Endothelial cell of umbilical vein (primary cell): ENCODE results near the gene USPL1. TPM values are rescaled to one million over a fixed set of nuclear protein-coding genes. Genes with fewer than 3 reads are reported as not detected.

ENCODE experiments used
- BruUV-seq: library from RNA; stranded (reverse); fragments of 400-500 nt; replicated peaks from 2 replicates; lab custom pipeline; 2021; lab: Mats Ljungman, UMichigan
- CTCF ChIA-PET: fragments of 300-600, 350-600 bp; sonication (Branson Sonifier 250); formaldehyde crosslinking; loops from one replicate; lab custom pipeline; 2021; ENCODE audit warnings: antibody characterized with exemption, inconsistent platforms; lab: Charles Lee
- POLR2A ChIA-PET: fragments of 300-600, 350-600 bp; sonication (Branson Sonifier 250); formaldehyde crosslinking; loops from one replicate; lab custom pipeline; 2021; ENCODE audit warnings: antibody characterized with exemption, inconsistent platforms; lab: Charles Lee
- DNase-seq: peaks from one replicate; pipeline ENCODE4 v3.0.0-alpha.2; 2011; ENCODE audit warnings: low read depth, low spot score
- FAIRE-seq: peaks from 2 replicates; lab custom pipeline; 2011; peaks lifted over from hg19 to GRCh38; lab: Jason Lieb, UNC
- H2AFZ ChIP-seq: 2 replicates; pipeline ENCODE4 v1.6.0; 2012; ENCODE audit warnings: low read depth, low read length, control low read depth, inconsistent platforms
- H3K27ac ChIP-seq: 2 replicates; pipeline ENCODE4 v1.5.1; 2011; ENCODE audit warnings: low read depth, mild to moderate bottlenecking, control low read depth, low read length, moderate library complexity; ENCODE audit not compliant: insufficient read depth
- H3K27me3 ChIP-seq, 2 experiments: 2 replicates each; pipeline versions ENCODE4 v1.6.0 to v1.6.1; 2011; ENCODE audit warnings: low read length in 2 of 2, mixed read lengths in 1 of 2; ENCODE audit not compliant: control insufficient read depth in 2 of 2, insufficient read depth in 2 of 2
- H3K36me3 ChIP-seq, 2 experiments: 2 replicates in 1 of 2; 3 replicates in 1 of 2; pipeline ENCODE4 v1.5.1; 2011; ENCODE audit warnings: low read length in 2 of 2, mild to moderate bottlenecking in 1 of 2, moderate library complexity in 1 of 2; ENCODE audit not compliant: control insufficient read depth in 2 of 2, insufficient read depth in 2 of 2; ENCODE audit errors: extremely low read depth in 1 of 2
- H3K4me1 ChIP-seq: 3 replicates; pipeline ENCODE4 v1.5.1; 2011; ENCODE audit warnings: mild to moderate bottlenecking, low read length; ENCODE audit not compliant: control insufficient read depth, insufficient read depth; ENCODE audit errors: extremely low read depth
- H3K4me2 ChIP-seq: 2 replicates; pipeline ENCODE4 v1.6.1; 2011; ENCODE audit warnings: low read length, control low read depth, mixed read lengths; ENCODE audit not compliant: insufficient read depth
- H3K4me3 ChIP-seq, 3 experiments: fragments of 200-600 bp in 1 of 3; sonication (generic), shearing (Covaris generic) in 1 of 3; replicated peaks in 1 of 3; 2 replicates each; pipeline ENCODE4 v1.5.1; 2011 to 2016; ENCODE audit warnings: control low read depth in 3 of 3, low read length in 3 of 3, mild to moderate bottlenecking in 2 of 3, inconsistent platforms in 1 of 3, low read depth in 1 of 3, moderate library complexity in 1 of 3; ENCODE audit not compliant: insufficient read depth in 1 of 3
- H3K79me2 ChIP-seq: 2 replicates; pipeline ENCODE4 v1.6.0; 2012; ENCODE audit warnings: low read length, inconsistent platforms; ENCODE audit not compliant: control insufficient read depth, insufficient read depth
- H3K9ac ChIP-seq: replicated peaks from 2 replicates; pipeline ENCODE3; 2011; ENCODE audit warnings: low read length, control low read depth; ENCODE audit not compliant: insufficient read depth; ENCODE audit errors: extremely low read depth
- H3K9me1 ChIP-seq: replicated peaks from 3 replicates; pipeline ENCODE4 v1.6.0; 2011; ENCODE audit warnings: mild to moderate bottlenecking, low read length; ENCODE audit not compliant: control insufficient read depth, insufficient read depth; ENCODE audit errors: extremely low read depth
- H3K9me3 ChIP-seq: replicated peaks from 2 replicates; pipeline ENCODE4 v1.5.1; 2012; ENCODE audit warnings: low read length, inconsistent platforms; ENCODE audit not compliant: control insufficient read depth, insufficient read depth
- H4K20me1 ChIP-seq: replicated peaks from 2 replicates; pipeline ENCODE3; 2011; ENCODE audit warnings: mild to moderate bottlenecking, low read length; ENCODE audit not compliant: control insufficient read depth, insufficient read depth; ENCODE audit errors: extremely low read depth
- CTCF ChIP-seq, 2 donors: IDR thresholded peaks; 1 replicate in 1 of 2; 2 replicates in 1 of 2; pipeline ENCODE4 v1.5.1; 2011; ENCODE audit warnings: low read length in 2 of 2, mild to moderate bottlenecking in 2 of 2, moderate library complexity in 2 of 2, control low read depth in 1 of 2, inconsistent platforms in 1 of 2, low read depth in 1 of 2; ENCODE audit not compliant: insufficient read depth in 1 of 2; ENCODE audit errors: extremely low read depth in 1 of 2
- EZH2 ChIP-seq: IDR thresholded peaks from 2 replicates; pipeline ENCODE4 v1.6.1; 2012; ENCODE audit warnings: borderline replicate concordance, low read depth, mild to moderate bottlenecking, moderate library complexity, low read length, inconsistent platforms; ENCODE audit not compliant: severe bottlenecking
- FOS ChIP-seq: IDR thresholded peaks from 2 replicates; pipeline ENCODE4 v1.6.1; 2011; ENCODE audit warnings: mild to moderate bottlenecking, low read length, moderate library complexity, borderline replicate concordance; ENCODE audit not compliant: insufficient read depth
- GATA2 ChIP-seq: IDR thresholded peaks from 2 replicates; pipeline ENCODE4 v1.7.0; 2011; ENCODE audit warnings: low read depth, mild to moderate bottlenecking, moderate library complexity, mixed read lengths, low read length; ENCODE audit not compliant: insufficient read length, insufficient read depth
- JUN ChIP-seq: IDR thresholded peaks from 2 replicates; pipeline ENCODE4 v1.6.1; 2011; ENCODE audit warnings: borderline replicate concordance, low read depth; ENCODE audit not compliant: insufficient read length, insufficient read depth
- MAX ChIP-seq: IDR thresholded peaks from 2 replicates; pipeline ENCODE4 v1.6.1; 2011; ENCODE audit not compliant: insufficient read depth, insufficient read length
- MYC ChIP-seq: IDR thresholded peaks from one replicate; pipeline ENCODE4 v1.6.1; 2011; ENCODE audit warnings: mild to moderate bottlenecking, low read depth, low read length
- POLR2A ChIP-seq: IDR thresholded peaks from 2 replicates; pipeline ENCODE4 v1.6.1; 2012; ENCODE audit warnings: low read depth, mild to moderate bottlenecking, control low read depth, low read length
- POLR2AphosphoS5 ChIP-seq: IDR thresholded peaks from 2 replicates; pipeline ENCODE4 v1.6.1; 2012; ENCODE audit warnings: low read depth, mild to moderate bottlenecking, control low read depth, low read length, moderate library complexity; ENCODE audit not compliant: insufficient read depth
- dilution Hi-C: fragments of 300-500 bp; cut with MboI; formaldehyde crosslinking; loops from one replicate; pipeline ENCODE4 v1.15.0; 2019; ENCODE audit warnings: low sequenced_read_pairs; ENCODE audit not compliant: extremely low pct_ligation_motif_present
- intact Hi-C: fragments of 100-400 bp; cut with micrococcal nuclease; formaldehyde crosslinking; loops from one replicate; pipeline ENCODE4 v1.10.0; 2022
- polyA plus RNA-seq, 4 experiments: library from polyadenylated mRNA; depleted of rRNA in 3 of 4; stranded (reverse) in 3 of 4; unstranded in 1 of 4; fragments of >200 nt; gene quantifications; 2 replicates each; pipeline versions ENCODE4 v1.2.1 to v1.2.3, GENCODE V29; 2011 to 2012; ENCODE audit warnings: missing spikeins in 1 of 4
- total RNA-seq: library from RNA; stranded (reverse); gene quantifications from 2 replicates; pipeline ENCODE4 v1.2.3, GENCODE V29; 2021

USPL1 gene
- total and polyA plus RNA-seq, 2 donors (not counting 3 experiments of a cell fraction or from before 2014, with no cell fraction given) = 14.6 to 21.0 TPM

- DNase-seq = no peak
- Histone ChIP-seq H3K4me1 (no peaks in the 10 kb centered on the region), H2AFZ (no peak overlapping the region), H3K36me3 (peaks cover 10 to 12% of the 10 kb centered on the region in 2 experiments), H3K9ac (no peak overlapping the region), H3K27me3 (no peaks in the 10 kb centered on the region), H3K9me3 (no peaks in the 10 kb centered on the region), H4K20me1 (peaks cover 2% of the 10 kb centered on the region), H3K9me1 (no peaks in the 10 kb centered on the region), H3K27ac (no peak overlapping the region), H3K4me2 (no peak overlapping the region), H3K79me2 (peaks cover 66% of the 10 kb centered on the region), H3K4me3 (no peak overlapping the region)
- no peak for TF ChIP-seq JUN
- no peak for TF ChIP-seq POLR2AphosphoS5
- TF ChIP-seq MYC = no peak
- TF ChIP-seq FOS = no peak
- TF ChIP-seq MAX = no peak
- no peak for TF ChIP-seq EZH2
- TF ChIP-seq GATA2 = no peak
- TF ChIP-seq POLR2A = no peak
- TF ChIP-seq CTCF (IDR thresholded peaks at IDR 0.05; ENCODE audit: extremely low read depth in 1 of 2, insufficient read depth in 1 of 2, low read depth in 1 of 2, low read length in 2 of 2) = no peak
- no peak for FAIRE-seq
- ChIA-PET POLR2A (no interaction called here), CTCF (interaction anchor here (1.3 kb wide), 1 partner anchor 406 kb away, joined by 3 read pairs; no protein-coding TSS in a partner anchor)
- dilution Hi-C loops = no loop called here
- intact Hi-C loops = no loop called here
- BruUV-seq = no TSS peak
These were observed 20.6 kb downstream of the USPL1 start for GRCh38 chr13:30638301-30638700.
